Pancreas (tissue), 10 donors: ENCODE results near the gene PRKCE. TPM values are rescaled to one million over a fixed set of nuclear protein-coding genes. Genes with fewer than 3 reads are reported as not detected.
A peak's percentile ranks its signal among the peaks of the same experiment; 100 is the strongest.

Experiments used
- ATAC-seq, 4 donors: fragments of 200-7000 bp; cut with Tn5 transposase; one replicate each; pipeline versions ENCODE4 v1.8.0 to v1.9.1; 2020; ENCODE audit warnings: mild to moderate bottlenecking in 4 of 4, moderate library complexity in 4 of 4
- DNase-seq, 6 donors: peaks; one replicate each; pipeline ENCODE4 v3.0.0-alpha.2; 2020
- FAIRE-seq: peaks from 2 replicates; lab custom pipeline; 2012; peaks lifted over from hg19 to GRCh38; lab: Jason Lieb, UNC
- H3K27ac ChIP-seq, 4 donors: fragments of 200-600 bp; sonication (generic); 1 replicate in 3 of 4; 2 replicates in 1 of 4; pipeline versions ENCODE4 v1.5.0 to v1.8.0; 2020
- H3K27me3 ChIP-seq, 4 donors: fragments of 200-600 bp; one replicate each; pipeline ENCODE4 v1.8.0; 2021
- H3K36me3 ChIP-seq, 3 donors: fragments of 200-600 bp; sonication (generic) in 1 of 3; one replicate each; pipeline versions ENCODE4 v1.5.0 to v1.8.0; 2020 to 2021
- H3K4me1 ChIP-seq, 3 donors: fragments of 200-600 bp; one replicate each; pipeline ENCODE4 v1.8.0; 2021
- H3K4me3 ChIP-seq, 4 donors: fragments of 200-600 bp; sonication (generic) in 2 of 4; one replicate each; pipeline versions ENCODE4 v1.5.0 to v1.8.0; 2020 to 2021
- H3K9me3 ChIP-seq, 4 donors: fragments of 200-600 bp; one replicate each; pipeline ENCODE4 v1.8.0; 2021
- WGBS, 2 donors: extraction: QIAGEN DNeasy Blood & Tissue Kit; methylation state at CpG; one replicate each; pipeline ENCODE4 v1.1.7; 2013; 5-methylcytosine and 5-hydroxymethylcytosine counted together
- intact Hi-C, 3 donors: fragments of 100-400 bp; cut with DNase I; formaldehyde crosslinking; loops; one replicate each; pipeline versions ENCODE4 v1.11.1 to v1.14.2; 2022
- polyA plus RNA-seq, 2 donors: library from polyadenylated mRNA; stranded (reverse); fragments of 200-250 nt; gene quantifications; one replicate each; pipeline ENCODE4 v1.2.3, GENCODE V29; 2013
- total RNA-seq, 6 donors: library from RNA; stranded (reverse); fragmentation: NEBNext Ultra II Directional in 4 of 6; extraction: Animal tissue kit (Norgen Biotek cat#: 25700) in 4 of 6; gene quantifications; one replicate each; pipeline versions ENCODE4 v1.2.1 to v1.2.4, GENCODE V29; 2021 to 2023
- TF ChIP-seq, protein P1 (sequence below), 4 donors: fragments of 200-600 bp; sonication (generic) in 3 of 4; IDR thresholded peaks; one replicate each; pipeline versions ENCODE4 v1.5.0 to v1.8.0; 2021; ENCODE audit warnings: antibody characterized with exemption in 4 of 4
- donor health status: healthy with polysubstance abuse.
- donor health status: DM: no; HTN: no; CAD: no; lungs with moderate emphysema.
- donor health status: DM: no; HTN: no; CAD: no.
- donor health status: control.
- donor health status: control.
- donor health status: Bipolar disorder and iron deficiency.
- donor health status: DM: yes; HTN: yes; CAD: no.
- donor health status: DM: no; HTN: no; CAD: no.
- donor health status: DM: no; HTN: no; CAD: no.
- donor health status: DM: yes; HTN: yes; CAD: no.

PRKCE gene
- total and polyA plus RNA-seq, 8 donors = 4.0 to 19.4 (median 10.0) TPM

DNA sequence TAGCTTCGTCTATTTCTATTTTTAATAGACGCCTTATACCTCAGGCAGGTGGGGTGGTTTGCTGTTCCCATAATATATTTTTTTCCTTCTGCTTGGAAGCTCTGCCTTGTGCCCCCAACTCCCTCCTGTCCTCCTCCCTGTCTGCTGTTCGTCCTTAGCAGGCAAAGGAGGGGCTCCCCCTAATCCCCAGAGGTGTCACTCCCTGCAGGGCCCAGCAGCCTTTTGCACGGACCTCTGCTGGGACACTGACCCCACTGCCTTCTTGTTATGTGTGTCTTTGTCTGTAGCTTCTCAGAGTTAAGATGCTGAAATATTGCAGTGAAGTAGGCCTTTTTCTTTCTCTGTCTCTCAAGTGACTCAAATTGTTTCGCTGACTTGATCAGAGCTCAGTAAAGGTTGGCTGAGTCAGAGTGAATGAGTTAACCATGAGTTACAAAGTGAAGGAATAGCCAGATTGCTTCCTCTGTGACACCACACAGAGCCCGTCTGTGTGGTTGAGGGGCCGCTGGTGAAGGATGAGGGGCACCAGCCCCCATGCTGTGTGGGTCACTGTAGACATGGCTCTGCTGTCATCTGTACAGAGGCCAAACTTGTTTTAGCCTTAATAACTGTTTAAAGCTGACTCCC is 47.7 kb downstream of the PRKCE start:
- H3K4me3 ChIP-seq = no peak overlapping the region
- DNase-seq = no peak
- no peaks in the 10 kb centered on the region for H3K27me3 ChIP-seq
- no peak for FAIRE-seq
- no peaks in the 10 kb centered on the region for H3K36me3 ChIP-seq
- intact Hi-C loops = no loop called here
- WGBS, 2 donors = 88 to 92% methylated on average over 7 of the region's 7 CpGs
- no peak for ATAC-seq
- H3K9me3 ChIP-seq = no peaks in the 10 kb centered on the region
- H3K4me1 ChIP-seq = peaks cover 0 to 12% (median 6%) of the 10 kb centered on the region in 3 donors
- TF ChIP-seq, protein P1, sequence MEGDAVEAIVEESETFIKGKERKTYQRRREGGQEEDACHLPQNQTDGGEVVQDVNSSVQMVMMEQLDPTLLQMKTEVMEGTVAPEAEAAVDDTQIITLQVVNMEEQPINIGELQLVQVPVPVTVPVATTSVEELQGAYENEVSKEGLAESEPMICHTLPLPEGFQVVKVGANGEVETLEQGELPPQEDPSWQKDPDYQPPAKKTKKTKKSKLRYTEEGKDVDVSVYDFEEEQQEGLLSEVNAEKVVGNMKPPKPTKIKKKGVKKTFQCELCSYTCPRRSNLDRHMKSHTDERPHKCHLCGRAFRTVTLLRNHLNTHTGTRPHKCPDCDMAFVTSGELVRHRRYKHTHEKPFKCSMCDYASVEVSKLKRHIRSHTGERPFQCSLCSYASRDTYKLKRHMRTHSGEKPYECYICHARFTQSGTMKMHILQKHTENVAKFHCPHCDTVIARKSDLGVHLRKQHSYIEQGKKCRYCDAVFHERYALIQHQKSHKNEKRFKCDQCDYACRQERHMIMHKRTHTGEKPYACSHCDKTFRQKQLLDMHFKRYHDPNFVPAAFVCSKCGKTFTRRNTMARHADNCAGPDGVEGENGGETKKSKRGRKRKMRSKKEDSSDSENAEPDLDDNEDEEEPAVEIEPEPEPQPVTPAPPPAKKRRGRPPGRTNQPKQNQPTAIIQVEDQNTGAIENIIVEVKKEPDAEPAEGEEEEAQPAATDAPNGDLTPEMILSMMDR (IDR thresholded peaks at IDR 0.05) = no peak
- no peak overlapping the region for H3K27ac ChIP-seq

DNA sequence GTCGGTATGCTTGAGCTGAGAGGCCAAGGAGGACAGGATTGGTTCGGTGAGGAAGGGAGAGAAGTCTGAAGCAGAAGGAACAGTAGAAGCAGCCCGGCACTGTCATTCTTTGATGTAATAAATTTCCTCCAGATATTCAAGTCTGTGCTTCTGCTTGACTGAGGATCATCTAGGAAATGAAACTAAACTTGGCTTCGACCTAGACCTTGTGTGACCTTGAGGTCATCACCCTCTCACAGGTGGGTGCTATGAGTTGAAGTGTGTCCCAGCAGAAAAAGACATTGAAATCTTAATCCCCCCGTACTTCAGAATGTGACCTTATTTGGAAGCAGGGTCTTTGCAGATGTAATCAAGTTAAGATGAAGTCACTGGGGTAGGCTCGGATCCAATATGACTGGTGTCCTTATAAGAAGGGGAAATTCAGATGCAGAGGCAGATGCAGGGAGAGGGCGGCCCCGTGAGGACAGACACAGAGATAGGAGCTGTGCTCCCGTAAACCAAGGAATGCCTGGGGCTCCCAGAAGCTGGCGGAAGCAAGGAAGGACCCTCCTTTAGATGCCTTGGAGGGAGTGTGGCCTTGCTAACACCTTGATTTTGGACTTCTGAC is 49.0 kb downstream of the PRKCE start:
- TF ChIP-seq, protein P1 (IDR thresholded peaks at IDR 0.05) = no peak
- no peak overlapping the region for H3K4me3 ChIP-seq
- no peaks in the 10 kb centered on the region for H3K36me3 ChIP-seq
- DNase-seq (no peak), ATAC-seq (no peak), FAIRE-seq (no peak)
- H3K9me3 ChIP-seq = no peaks in the 10 kb centered on the region
- intact Hi-C loops = no loop called here
- no peak overlapping the region for H3K27ac ChIP-seq
- peaks cover 4 to 20% (median 6%) of the 10 kb centered on the region in 3 donors for H3K4me1 ChIP-seq
- H3K27me3 ChIP-seq = no peaks in the 10 kb centered on the region
- WGBS, 2 donors = 88 to 92% methylated on average over 10 of the region's 10 CpGs

DNA sequence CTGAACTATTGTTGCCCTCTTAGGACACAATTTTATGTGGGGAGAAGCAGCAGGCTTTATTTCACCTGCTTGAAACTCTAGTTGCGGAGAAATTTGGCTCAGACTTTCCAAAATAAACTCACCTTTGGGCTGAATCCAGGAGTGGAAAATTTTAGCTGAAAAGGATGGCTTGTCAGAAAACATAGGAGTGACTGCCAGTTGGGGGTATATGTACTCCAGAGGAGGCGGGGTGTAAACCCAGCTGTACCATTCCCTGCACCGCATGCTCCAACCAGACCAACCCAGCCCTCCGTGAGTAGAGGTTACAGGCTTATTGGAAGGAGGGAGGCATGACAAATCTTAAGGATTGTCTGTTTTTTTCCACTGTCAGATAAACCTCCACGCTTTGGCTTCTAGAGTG is 53.8 kb downstream of the PRKCE start:
- WGBS, 2 donors = 36 to 39% methylated on average over 5 of the region's 5 CpGs
- no peaks in the 10 kb centered on the region for H3K9me3 ChIP-seq
- DNase-seq = no peak
- no peak overlapping the region for H3K4me3 ChIP-seq
- TF ChIP-seq, protein P1 (IDR thresholded peaks at IDR 0.05) = no peak
- no peak for FAIRE-seq
- intact Hi-C loops = no loop called here
- peaks cover 0 to 7% (median 4%) of the 10 kb centered on the region in 3 donors for H3K4me1 ChIP-seq
- H3K36me3 ChIP-seq = no peaks in the 10 kb centered on the region
- ATAC-seq = peak; percentile 43 to 75 (median 66)
- no peaks in the 10 kb centered on the region for H3K27me3 ChIP-seq
- H3K27ac ChIP-seq = no peak overlapping the region

DNA sequence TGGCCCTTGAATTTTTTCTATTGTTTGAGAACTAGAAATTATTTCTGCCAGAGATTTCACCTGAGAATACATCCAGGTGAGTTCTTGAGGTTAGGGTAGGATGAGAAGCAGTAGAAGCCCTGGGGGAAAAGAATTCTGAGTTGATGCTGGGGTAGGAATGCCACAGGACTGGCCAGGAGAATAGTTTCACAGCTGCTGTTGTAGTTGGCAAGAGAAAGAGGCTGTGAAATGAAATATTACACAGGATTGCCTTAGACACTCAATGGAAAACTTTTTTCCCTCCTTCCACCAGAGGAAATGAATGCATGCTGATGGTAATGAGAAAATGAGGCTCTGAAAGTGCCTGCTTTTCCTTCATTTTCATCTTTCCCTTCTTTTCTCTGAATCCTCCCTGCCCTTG is 54.6 kb downstream of the PRKCE start:
- H3K27ac ChIP-seq = no peak overlapping the region
- intact Hi-C loops = no loop called here
- H3K36me3 ChIP-seq = no peaks in the 10 kb centered on the region
- peaks cover 0 to 7% (median 4%) of the 10 kb centered on the region in 3 donors for H3K4me1 ChIP-seq
- TF ChIP-seq, protein P1 (IDR thresholded peaks at IDR 0.05) = no peak
- H3K4me3 ChIP-seq = no peak overlapping the region
- FAIRE-seq (no peak), ATAC-seq (peak in 1 of 4 donors; percentile 10), DNase-seq (no peak)
- no peaks in the 10 kb centered on the region for H3K27me3 ChIP-seq
- no peaks in the 10 kb centered on the region for H3K9me3 ChIP-seq

DNA sequence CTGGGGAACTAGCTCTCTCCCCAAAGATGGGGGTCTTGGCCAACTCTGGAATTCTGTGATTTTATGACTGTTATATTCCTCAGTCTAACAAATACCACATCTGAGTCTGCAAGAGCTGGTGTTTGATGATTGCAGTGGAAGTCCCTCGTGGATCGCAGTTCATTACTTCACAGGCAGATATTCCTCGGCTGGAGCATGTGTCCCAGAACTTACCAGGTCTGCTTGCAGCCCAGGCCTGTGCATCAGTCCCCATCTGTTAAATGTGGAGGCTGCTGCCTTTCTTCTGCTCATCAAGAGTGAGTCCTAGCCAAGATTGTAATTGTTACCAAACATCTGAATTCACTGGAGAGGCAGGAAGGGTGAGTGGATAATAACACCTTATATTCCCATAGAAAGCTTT is 55.5 kb downstream of the PRKCE start:
- intact Hi-C loops = no loop called here
- FAIRE-seq (no peak), DNase-seq (no peak), ATAC-seq (no peak)
- Histone ChIP-seq H3K27me3 (no peaks in the 10 kb centered on the region), H3K4me3 (no peak overlapping the region), H3K9me3 (no peaks in the 10 kb centered on the region), H3K27ac (no peak overlapping the region), H3K4me1 (peaks cover 0 to 7% (median 4%) of the 10 kb centered on the region in 3 donors), H3K36me3 (no peaks in the 10 kb centered on the region)
- TF ChIP-seq, protein P1 (IDR thresholded peaks at IDR 0.05) = no peak
- 94 to 97% methylated on average over 3 of the region's 3 CpGs for WGBS, 2 donors
